GM12878 (cell line): ENCODE measurements around the gene MRPL22. TPM values are rescaled to one million over a fixed set of nuclear protein-coding genes. Genes with fewer than 3 reads are reported as not detected.

Source experiments
- BMI1 ChIP-seq: fragments of 450-650 bp; IDR thresholded peaks from 2 replicates; pipeline ENCODE4 v1.6.1; 2016; ENCODE audit warnings: mild to moderate bottlenecking, moderate library complexity, borderline replicate concordance
- CREB1 ChIP-seq: IDR thresholded peaks from 2 replicates; pipeline ENCODE4 v1.6.1; 2012; ENCODE audit warnings: low read depth, mild to moderate bottlenecking, inconsistent platforms
- GABPA ChIP-seq: IDR thresholded peaks from 2 replicates; pipeline ENCODE4 v1.6.1; 2014; ENCODE audit warnings: antibody characterized with exemption, low read depth, mild to moderate bottlenecking, inconsistent platforms
- GATAD2B ChIP-seq: fragments of 450-650 bp; conservative IDR thresholded peaks from 2 replicates; pipeline ENCODE4 v1.6.1; 2017; ENCODE audit warnings: low read depth, mild to moderate bottlenecking, moderate library complexity
- HDAC6 ChIP-seq: fragments of 200-600 bp; sonication (generic); IDR thresholded peaks from one replicate; pipeline ENCODE4 v1.8.0; 2017; ENCODE audit warnings: antibody characterized with exemption; ENCODE audit not compliant: unreplicated experiment
- KAT2A ChIP-seq: conservative IDR thresholded peaks from 2 replicates; pipeline ENCODE4 v1.6.1; 2011; ENCODE audit warnings: low read depth, low read length; ENCODE audit not compliant: control insufficient read depth
- MEF2A ChIP-seq: IDR thresholded peaks from 2 replicates; pipeline ENCODE4 v1.6.1; 2011; ENCODE audit warnings: low read depth, mild to moderate bottlenecking, low read length, moderate library complexity; ENCODE audit not compliant: insufficient read depth
- NFYA ChIP-seq: IDR thresholded peaks from 2 replicates; pipeline ENCODE4 v1.6.1; 2011; ENCODE audit warnings: low read depth, mild to moderate bottlenecking, low read length, improper control_type of control experiment, borderline replicate concordance
- PAX8 ChIP-seq: fragments of 450-650 bp; IDR thresholded peaks from 2 replicates; pipeline ENCODE4 v1.6.1; 2017; ENCODE audit warnings: mild to moderate bottlenecking, moderate library complexity
- POLR2AphosphoS2 ChIP-seq: IDR thresholded peaks from 2 replicates; pipeline ENCODE4 v1.6.1; 2011; ENCODE audit warnings: low read depth, mild to moderate bottlenecking, low read length, improper control_type of control experiment, moderate library complexity
- POLR2AphosphoS5 ChIP-seq: IDR thresholded peaks from 2 replicates; pipeline ENCODE4 v1.6.1; 2011; ENCODE audit warnings: mild to moderate bottlenecking, low read length, inconsistent platforms
- SMARCA5 ChIP-seq: fragments of 450-650 bp; IDR thresholded peaks from 2 replicates; pipeline ENCODE4 v1.6.1; 2017; ENCODE audit warnings: mild to moderate bottlenecking
- SREBF2 ChIP-seq: IDR thresholded peaks from 2 replicates; pipeline ENCODE4 v1.6.1; 2012; ENCODE audit warnings: mild to moderate bottlenecking, low read length
- STAT1 ChIP-seq: fragments of 450-650 bp; conservative IDR thresholded peaks from 2 replicates; pipeline ENCODE4 v1.6.1; 2014; ENCODE audit warnings: antibody characterized with exemption, mild to moderate bottlenecking
- ZSCAN29 ChIP-seq: fragments of 450-650 bp; IDR thresholded peaks from 2 replicates; pipeline ENCODE4 v1.6.1; 2017; ENCODE audit warnings: mild to moderate bottlenecking, moderate library complexity
- ZZZ3 ChIP-seq: IDR thresholded peaks from 2 replicates; pipeline ENCODE4 v1.6.1; 2011; ENCODE audit warnings: low read depth; ENCODE audit not compliant: control insufficient read depth, insufficient read length
- polyA plus RNA-seq, 11 experiments: library from polyadenylated mRNA; depleted of rRNA in 4 of 11; unstranded in 6 of 11; stranded (reverse) in 5 of 11; fragments of >200 nt; fragmentation: Nextera tagmentation in 4 of 11; fragmentation: Illumina TruSeq in 1 of 11; extraction: Ambion mirVana in 4 of 11; extraction: Trizol in 1 of 11; gene quantifications; 1 replicate in 1 of 11; 2 replicates in 10 of 11; pipeline versions ENCODE4 v1.2.1 to v1.2.3, GENCODE V29; 2011 to 2016; ENCODE audit warnings: inconsistent platforms in 2 of 11, missing spikeins in 2 of 11, low read depth in 1 of 11
- total RNA-seq, 4 experiments: library from RNA; depleted of rRNA in 3 of 4; stranded (reverse); fragments of >200 nt in 3 of 4; fragmentation: Illumina TruSeq in 1 of 4; extraction: Trizol in 1 of 4; gene quantifications; 2 replicates each; pipeline versions ENCODE4 v1.2.1 to v1.2.3, GENCODE V29; 2013 to 2021
- TF ChIP-seq, protein P1 (sequence below): IDR thresholded peaks from 2 replicates; pipeline ENCODE4 v1.6.1; 2011; ENCODE audit warnings: mild to moderate bottlenecking, low read depth, low read length, moderate library complexity; ENCODE audit not compliant: insufficient replicate concordance
- TF ChIP-seq, protein P2 (sequence below): fragments of 450-650 bp; IDR thresholded peaks from 2 replicates; pipeline ENCODE4 v1.6.1; 2017; ENCODE audit warnings: mild to moderate bottlenecking, moderate library complexity
- TF ChIP-seq, protein P3 (sequence below): fragments of 450-650 bp; IDR thresholded peaks from 2 replicates; pipeline ENCODE4 v1.6.1; 2014; ENCODE audit warnings: mild to moderate bottlenecking
- TF ChIP-seq, protein P4 (sequence below): IDR thresholded peaks from 2 replicates; pipeline ENCODE4 v1.6.1; 2012; ENCODE audit warnings: low read depth, low read length, improper control_type of control experiment
- TF ChIP-seq, protein P5 (sequence below): fragments of 450-650 bp; IDR thresholded peaks from 2 replicates; pipeline ENCODE4 v1.6.1; 2018; ENCODE audit warnings: borderline replicate concordance, mild to moderate bottlenecking; ENCODE audit not compliant: partially characterized antibody

MRPL22 gene
- total and polyA plus RNA-seq, 10 of the 15 experiments (the other 5 are each of a cell fraction or from before 2014, with no cell fraction given) = 29.7 to 318 (median 93.4) TPM

- TF ChIP-seq, protein P1, sequence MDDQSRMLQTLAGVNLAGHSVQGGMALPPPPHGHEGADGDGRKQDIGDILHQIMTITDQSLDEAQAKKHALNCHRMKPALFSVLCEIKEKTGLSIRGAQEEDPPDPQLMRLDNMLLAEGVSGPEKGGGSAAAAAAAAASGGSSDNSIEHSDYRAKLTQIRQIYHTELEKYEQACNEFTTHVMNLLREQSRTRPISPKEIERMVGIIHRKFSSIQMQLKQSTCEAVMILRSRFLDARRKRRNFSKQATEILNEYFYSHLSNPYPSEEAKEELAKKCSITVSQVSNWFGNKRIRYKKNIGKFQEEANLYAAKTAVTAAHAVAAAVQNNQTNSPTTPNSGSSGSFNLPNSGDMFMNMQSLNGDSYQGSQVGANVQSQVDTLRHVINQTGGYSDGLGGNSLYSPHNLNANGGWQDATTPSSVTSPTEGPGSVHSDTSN = no peak
- TF ChIP-seq SREBF2 = no peak
- TF ChIP-seq, protein P2, sequence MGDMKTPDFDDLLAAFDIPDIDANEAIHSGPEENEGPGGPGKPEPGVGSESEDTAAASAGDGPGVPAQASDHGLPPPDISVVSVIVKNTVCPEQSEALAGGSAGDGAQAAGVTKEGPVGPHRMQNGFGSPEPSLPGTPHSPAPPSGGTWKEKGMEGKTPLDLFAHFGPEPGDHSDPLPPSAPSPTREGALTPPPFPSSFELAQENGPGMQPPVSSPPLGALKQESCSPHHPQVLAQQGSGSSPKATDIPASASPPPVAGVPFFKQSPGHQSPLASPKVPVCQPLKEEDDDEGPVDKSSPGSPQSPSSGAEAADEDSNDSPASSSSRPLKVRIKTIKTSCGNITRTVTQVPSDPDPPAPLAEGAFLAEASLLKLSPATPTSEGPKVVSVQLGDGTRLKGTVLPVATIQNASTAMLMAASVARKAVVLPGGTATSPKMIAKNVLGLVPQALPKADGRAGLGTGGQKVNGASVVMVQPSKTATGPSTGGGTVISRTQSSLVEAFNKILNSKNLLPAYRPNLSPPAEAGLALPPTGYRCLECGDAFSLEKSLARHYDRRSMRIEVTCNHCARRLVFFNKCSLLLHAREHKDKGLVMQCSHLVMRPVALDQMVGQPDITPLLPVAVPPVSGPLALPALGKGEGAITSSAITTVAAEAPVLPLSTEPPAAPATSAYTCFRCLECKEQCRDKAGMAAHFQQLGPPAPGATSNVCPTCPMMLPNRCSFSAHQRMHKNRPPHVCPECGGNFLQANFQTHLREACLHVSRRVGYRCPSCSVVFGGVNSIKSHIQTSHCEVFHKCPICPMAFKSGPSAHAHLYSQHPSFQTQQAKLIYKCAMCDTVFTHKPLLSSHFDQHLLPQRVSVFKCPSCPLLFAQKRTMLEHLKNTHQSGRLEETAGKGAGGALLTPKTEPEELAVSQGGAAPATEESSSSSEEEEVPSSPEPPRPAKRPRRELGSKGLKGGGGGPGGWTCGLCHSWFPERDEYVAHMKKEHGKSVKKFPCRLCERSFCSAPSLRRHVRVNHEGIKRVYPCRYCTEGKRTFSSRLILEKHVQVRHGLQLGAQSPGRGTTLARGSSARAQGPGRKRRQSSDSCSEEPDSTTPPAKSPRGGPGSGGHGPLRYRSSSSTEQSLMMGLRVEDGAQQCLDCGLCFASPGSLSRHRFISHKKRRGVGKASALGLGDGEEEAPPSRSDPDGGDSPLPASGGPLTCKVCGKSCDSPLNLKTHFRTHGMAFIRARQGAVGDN = peak; percentile 58
- TF ChIP-seq, protein P3, sequence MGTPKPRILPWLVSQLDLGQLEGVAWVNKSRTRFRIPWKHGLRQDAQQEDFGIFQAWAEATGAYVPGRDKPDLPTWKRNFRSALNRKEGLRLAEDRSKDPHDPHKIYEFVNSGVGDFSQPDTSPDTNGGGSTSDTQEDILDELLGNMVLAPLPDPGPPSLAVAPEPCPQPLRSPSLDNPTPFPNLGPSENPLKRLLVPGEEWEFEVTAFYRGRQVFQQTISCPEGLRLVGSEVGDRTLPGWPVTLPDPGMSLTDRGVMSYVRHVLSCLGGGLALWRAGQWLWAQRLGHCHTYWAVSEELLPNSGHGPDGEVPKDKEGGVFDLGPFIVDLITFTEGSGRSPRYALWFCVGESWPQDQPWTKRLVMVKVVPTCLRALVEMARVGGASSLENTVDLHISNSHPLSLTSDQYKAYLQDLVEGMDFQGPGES = no peak
- TF ChIP-seq MEF2A = no peak
- peak; percentile 80 for TF ChIP-seq POLR2AphosphoS5
- TF ChIP-seq, protein P4, sequence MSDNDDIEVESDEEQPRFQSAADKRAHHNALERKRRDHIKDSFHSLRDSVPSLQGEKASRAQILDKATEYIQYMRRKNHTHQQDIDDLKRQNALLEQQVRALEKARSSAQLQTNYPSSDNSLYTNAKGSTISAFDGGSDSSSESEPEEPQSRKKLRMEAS = peak; percentile 81
- no peak for TF ChIP-seq PAX8
- TF ChIP-seq, protein P5, sequence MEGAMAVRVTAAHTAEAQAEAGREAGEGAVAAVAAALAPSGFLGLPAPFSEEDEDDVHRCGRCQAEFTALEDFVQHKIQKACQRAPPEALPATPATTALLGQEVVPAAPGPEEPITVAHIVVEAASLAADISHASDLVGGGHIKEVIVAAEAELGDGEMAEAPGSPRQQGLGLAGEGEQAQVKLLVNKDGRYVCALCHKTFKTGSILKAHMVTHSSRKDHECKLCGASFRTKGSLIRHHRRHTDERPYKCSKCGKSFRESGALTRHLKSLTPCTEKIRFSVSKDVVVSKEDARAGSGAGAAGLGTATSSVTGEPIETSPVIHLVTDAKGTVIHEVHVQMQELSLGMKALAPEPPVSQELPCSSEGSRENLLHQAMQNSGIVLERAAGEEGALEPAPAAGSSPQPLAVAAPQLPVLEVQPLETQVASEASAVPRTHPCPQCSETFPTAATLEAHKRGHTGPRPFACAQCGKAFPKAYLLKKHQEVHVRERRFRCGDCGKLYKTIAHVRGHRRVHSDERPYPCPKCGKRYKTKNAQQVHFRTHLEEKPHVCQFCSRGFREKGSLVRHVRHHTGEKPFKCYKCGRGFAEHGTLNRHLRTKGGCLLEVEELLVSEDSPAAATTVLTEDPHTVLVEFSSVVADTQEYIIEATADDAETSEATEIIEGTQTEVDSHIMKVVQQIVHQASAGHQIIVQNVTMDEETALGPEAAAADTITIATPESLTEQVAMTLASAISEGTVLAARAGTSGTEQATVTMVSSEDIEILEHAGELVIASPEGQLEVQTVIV = no peak
- peak; percentile 77 for TF ChIP-seq CREB1
- peak; percentile 88 for TF ChIP-seq SMARCA5
- TF ChIP-seq HDAC6 = no peak
- peak; percentile 51; the same call in 1 of the 2 replicates for TF ChIP-seq GATAD2B
- no peak for TF ChIP-seq KAT2A
- TF ChIP-seq POLR2AphosphoS2 = no peak
- no peak for TF ChIP-seq ZZZ3
- TF ChIP-seq GABPA = no peak
- TF ChIP-seq NFYA = no peak
- TF ChIP-seq STAT1 = 0 out of 2 replicates have a peak, but pooled peaks have one; percentile 45
- TF ChIP-seq ZSCAN29 = no peak; the same call in 1 of the 2 replicates
- no peak for TF ChIP-seq BMI1
Observed at GRCh38 chr5:154937718-154938466, 3.0 kb upstream of the MRPL22 start, which contains the start of gene GEMIN5 (continued).
